H1 (cell line): ENCODE results near the gene DZIP1L. TPM values are rescaled to one million over a fixed set of nuclear protein-coding genes. Genes with fewer than 3 reads are reported as not detected.

Experiments
- CTCF ChIA-PET: fragments of 300-600 bp; sonication (Branson Sonifier 250); formaldehyde crosslinking; loops from one replicate; lab custom pipeline; 2021; ENCODE audit not compliant: partially characterized antibody; lab: Charles Lee
- POLR2A ChIA-PET: fragments of 300-600 bp; sonication (Branson Sonifier 250); formaldehyde crosslinking; loops from one replicate; lab custom pipeline; 2021; ENCODE audit warnings: inconsistent platforms; ENCODE audit not compliant: partially characterized antibody; lab: Charles Lee
- DNase-seq, 2 experiments: peaks; one replicate each; pipeline versions ENCODE4 v3.0.0 to v3.0.0-alpha.2; 2010 to 2022; ENCODE audit warnings: low spot score in 2 of 2, low read depth in 1 of 2, mixed read lengths in 1 of 2
- FAIRE-seq: peaks from 2 replicates; lab custom pipeline; 2011; peaks lifted over from hg19 to GRCh38; lab: Jason Lieb, UNC
- H2AFZ ChIP-seq: 2 replicates; pipeline ENCODE4 v1.8.1; 2012; ENCODE audit warnings: low read length, inconsistent platforms
- H2AK5ac ChIP-seq: 2 replicates; pipeline ENCODE4 v1.6.1; 2013; ENCODE audit warnings: low read depth, low read length
- H2BK120ac ChIP-seq: replicated peaks from 2 replicates; pipeline ENCODE3; 2013; ENCODE audit warnings: low read depth, low read length, inconsistent platforms
- H2BK12ac ChIP-seq: 2 replicates; pipeline ENCODE4 v1.6.1; 2013; ENCODE audit warnings: low read depth, low read length
- H2BK15ac ChIP-seq: 2 replicates; pipeline ENCODE4 v1.6.1; 2013; ENCODE audit warnings: low read length
- H2BK20ac ChIP-seq: 2 replicates; pipeline ENCODE4 v1.6.1; 2013; ENCODE audit warnings: low read length
- H2BK5ac ChIP-seq: 2 replicates; pipeline ENCODE4 v1.6.1; 2013; ENCODE audit warnings: low read depth, low read length
- H3K14ac ChIP-seq: 2 replicates; pipeline ENCODE4 v1.6.1; 2013; ENCODE audit warnings: inconsistent platforms; ENCODE audit not compliant: insufficient read length
- H3K18ac ChIP-seq: 2 replicates; pipeline ENCODE4 v1.6.1; 2013; ENCODE audit warnings: low read length; ENCODE audit errors: extremely low read depth
- H3K23ac ChIP-seq: 2 replicates; pipeline ENCODE4 v1.6.1; 2013; ENCODE audit warnings: inconsistent platforms; ENCODE audit not compliant: insufficient read length
- H3K23me2 ChIP-seq: 2 replicates; pipeline ENCODE4 v1.6.1; 2013; ENCODE audit warnings: low read depth, low read length
- H3K27ac ChIP-seq: 2 replicates; pipeline ENCODE4 v1.6.1; 2011; ENCODE audit warnings: low read depth, low read length, inconsistent platforms
- H3K27me3 ChIP-seq, 4 experiments: replicated peaks in 1 of 4; 1 replicate in 1 of 4; 2 replicates in 3 of 4; pipeline versions ENCODE4 v1.6.1 to v1.8.1; 2011 to 2013; ENCODE audit warnings: low read length in 3 of 4, mild to moderate bottlenecking in 3 of 4, inconsistent platforms in 2 of 4, mixed read lengths in 2 of 4, moderate library complexity in 1 of 4; ENCODE audit not compliant: control insufficient read depth in 3 of 4, insufficient read depth in 3 of 4; ENCODE audit errors: extremely low read depth in 1 of 4
- H3K36me3 ChIP-seq, 4 experiments: 2 replicates each; pipeline versions ENCODE4 v1.6.1 to v1.8.1; 2011 to 2013; ENCODE audit warnings: mild to moderate bottlenecking in 4 of 4, low read length in 3 of 4, moderate library complexity in 2 of 4, control low read depth in 1 of 4, inconsistent platforms in 1 of 4; ENCODE audit not compliant: insufficient read depth in 4 of 4, control insufficient read depth in 2 of 4
- H3K4ac ChIP-seq: replicated peaks from 2 replicates; pipeline ENCODE3; 2013; ENCODE audit warnings: low read length, low read depth, mixed read lengths, inconsistent platforms; ENCODE audit not compliant: insufficient read length
- H3K4me1 ChIP-seq, 4 experiments: replicated peaks in 1 of 4; 1 replicate in 1 of 4; 2 replicates in 3 of 4; pipeline versions ENCODE4 v1.6.1 to v1.8.1; 2011 to 2013; ENCODE audit warnings: low read length in 3 of 4, inconsistent platforms in 2 of 4, mixed read lengths in 1 of 4; ENCODE audit not compliant: insufficient read depth in 4 of 4, control insufficient read depth in 3 of 4
- H3K4me2 ChIP-seq, 2 experiments: 2 replicates each; pipeline versions ENCODE4 v1.6.1 to v1.8.1; 2011 to 2013; ENCODE audit warnings: low read depth in 2 of 2, low read length in 2 of 2, control low read depth in 1 of 2, inconsistent platforms in 1 of 2, mild to moderate bottlenecking in 1 of 2; ENCODE audit not compliant: insufficient read depth in 1 of 2
- H3K4me3 ChIP-seq, 4 experiments: fragments of 200-600, 300-600 bp in 1 of 4; sonication (generic), shearing (Covaris generic), sonication (Bioruptor Twin) in 1 of 4; 2 replicates each; pipeline versions ENCODE4 v1.5.1 to v1.8.1; 2011 to 2016; ENCODE audit warnings: low read length in 4 of 4, low read depth in 3 of 4, control low read depth in 2 of 4, inconsistent platforms in 2 of 4, mild to moderate bottlenecking in 2 of 4, mixed read lengths in 1 of 4, moderate library complexity in 1 of 4; ENCODE audit not compliant: insufficient read depth in 2 of 4; ENCODE audit errors: extremely low read depth in 1 of 4
- H3K56ac ChIP-seq: replicated peaks from 2 replicates; pipeline ENCODE3; 2013; ENCODE audit warnings: low read depth, mild to moderate bottlenecking, mixed read lengths, low read length, inconsistent platforms; ENCODE audit not compliant: insufficient read length
- H3K79me1 ChIP-seq: 2 replicates; pipeline ENCODE4 v1.6.1; 2013; ENCODE audit warnings: low read depth, low read length, control low read depth
- H3K79me2 ChIP-seq, 2 experiments: 2 replicates each; pipeline versions ENCODE4 v1.6.1 to v1.8.1; 2012 to 2013; ENCODE audit warnings: low read length in 2 of 2, mild to moderate bottlenecking in 2 of 2, inconsistent platforms in 1 of 2; ENCODE audit not compliant: insufficient read depth in 2 of 2, control insufficient read depth in 1 of 2
- H3K9ac ChIP-seq, 4 experiments: replicated peaks in 1 of 4; 1 replicate in 1 of 4; 2 replicates in 3 of 4; pipeline versions ENCODE4 v1.6.1 to v1.8.1; 2011 to 2013; ENCODE audit warnings: low read depth in 3 of 4, low read length in 3 of 4, control low read depth in 2 of 4, mild to moderate bottlenecking in 2 of 4, moderate library complexity in 2 of 4, inconsistent platforms in 1 of 4; ENCODE audit errors: extremely low read depth in 1 of 4
- H3K9me3 ChIP-seq, 2 experiments: 2 replicates each; pipeline versions ENCODE4 v1.6.1 to v1.8.1; 2012 to 2013; ENCODE audit warnings: mild to moderate bottlenecking in 2 of 2, moderate library complexity in 2 of 2, control low read depth in 1 of 2, inconsistent platforms in 1 of 2, low read depth in 1 of 2, low read length in 1 of 2, mixed read lengths in 1 of 2; ENCODE audit not compliant: insufficient read depth in 2 of 2
- H4K20me1 ChIP-seq, 2 experiments: replicated peaks in 1 of 2; 2 replicates each; pipeline versions ENCODE3 to v1.8.1; 2011 to 2013; ENCODE audit warnings: inconsistent platforms in 2 of 2, low read length in 2 of 2, mild to moderate bottlenecking in 1 of 2; ENCODE audit not compliant: insufficient read depth in 2 of 2, control insufficient read depth in 1 of 2
- H4K5ac ChIP-seq: 2 replicates; pipeline ENCODE4 v1.6.1; 2013; ENCODE audit warnings: low read length, low read depth, mixed read lengths, inconsistent platforms; ENCODE audit not compliant: insufficient read length
- H4K8ac ChIP-seq: 2 replicates; pipeline ENCODE4 v1.8.0; 2013; ENCODE audit warnings: mild to moderate bottlenecking, moderate library complexity, low read length, inconsistent platforms; ENCODE audit not compliant: insufficient read depth; ENCODE audit errors: extremely low read depth
- H4K91ac ChIP-seq: replicated peaks from 2 replicates; pipeline ENCODE3; 2013; ENCODE audit warnings: low read length, mixed read lengths, inconsistent platforms; ENCODE audit not compliant: insufficient read length
- ASH2L ChIP-seq: fragments of 200-600, 300-600 bp; sonication (generic); IDR thresholded peaks from one replicate; pipeline ENCODE4 v1.7.1; 2017; ENCODE audit warnings: low read length
- EGR1 ChIP-seq: IDR thresholded peaks from 2 replicates; pipeline ENCODE4 v1.6.1; 2011; ENCODE audit warnings: low read depth, low read length, borderline replicate concordance
- EZH2 ChIP-seq: fragments of 200-600 bp; sonication (generic); IDR thresholded peaks from 2 replicates; pipeline ENCODE4 v1.7.1; 2012; ENCODE audit warnings: low read depth, mild to moderate bottlenecking, moderate library complexity, low read length, inconsistent platforms; ENCODE audit not compliant: severe bottlenecking
- GTF2F1 ChIP-seq: IDR thresholded peaks from 2 replicates; pipeline ENCODE4 v1.6.1; 2012; ENCODE audit warnings: low read depth, low read length, improper control_type of control experiment, borderline replicate concordance
- HDAC2 ChIP-seq, 2 experiments: fragments of 300-600 bp in 1 of 2; sonication (generic) in 1 of 2; IDR thresholded peaks; 2 replicates each; pipeline ENCODE4 v1.6.1; 2011 to 2012; ENCODE audit warnings: low read depth in 2 of 2, low read length in 2 of 2, mild to moderate bottlenecking in 2 of 2, moderate library complexity in 2 of 2, borderline replicate concordance in 1 of 2, inconsistent platforms in 1 of 2
- HDAC6 ChIP-seq: IDR thresholded peaks from one replicate; pipeline ENCODE4 v1.7.1; 2012; ENCODE audit warnings: low read depth, mild to moderate bottlenecking, inconsistent platforms, low read length, moderate library complexity
- JUN ChIP-seq: IDR thresholded peaks from 2 replicates; pipeline ENCODE4 v1.6.1; 2011; ENCODE audit warnings: low read depth, mild to moderate bottlenecking, improper control_type of control experiment, low read length
- PHF8 ChIP-seq: fragments of 200-600 bp; sonication (generic); conservative IDR thresholded peaks from 2 replicates; pipeline ENCODE4 v1.7.1; 2012; ENCODE audit warnings: low read depth, mild to moderate bottlenecking, inconsistent platforms, low read length, moderate library complexity
- TCF12 ChIP-seq: IDR thresholded peaks from 2 replicates; pipeline ENCODE4 v1.6.1; 2011; ENCODE audit warnings: low read depth, mild to moderate bottlenecking, low read length
- WGBS, 2 experiments: shearing (Covaris generic) in 1 of 2; methylation state at CpG; one replicate each; pipeline versions ENCODE4 v1.1.6 to v1.1.7; 2013 to 2015; ENCODE audit warnings: low lambda C conversion rate in 2 of 2, mixed read lengths in 2 of 2, inconsistent platforms in 1 of 2, low coverage in 1 of 2, missing lambda C conversion rate in 1 of 2; ENCODE audit not compliant: insufficient replicate concordance in 2 of 2, insufficient coverage in 1 of 2, insufficient read length in 1 of 2; ENCODE audit errors: extremely low coverage in 1 of 2, missing lambda C conversion rate in 1 of 2; 5-methylcytosine and 5-hydroxymethylcytosine counted together
- polyA plus RNA-seq, 7 experiments: library from polyadenylated mRNA; depleted of rRNA in 3 of 7; stranded (reverse) in 5 of 7; unstranded in 2 of 7; fragments of >200 nt in 5 of 7; fragments of 200-250 nt in 2 of 7; gene quantifications; 1 replicate in 5 of 7; 2 replicates in 1 of 7; 4 replicates in 1 of 7; pipeline versions ENCODE4 v1.2.1 to v1.2.3, GENCODE V29; 2011 to 2013; ENCODE audit warnings: missing spikeins in 2 of 7, mixed read lengths in 2 of 7
- total RNA-seq: library from RNA; stranded (reverse); fragmentation: NEBNext Ultra II Directional; extraction: Animal tissue kit (Norgen Biotek cat#: 25700); gene quantifications from 2 replicates; pipeline ENCODE4 v1.2.1, GENCODE V29; 2021
- TF ChIP-seq, protein P1 (sequence below): IDR thresholded peaks from 2 replicates; pipeline ENCODE4 v1.6.1; 2012; ENCODE audit warnings: inconsistent platforms

Gene DZIP1L
- total and polyA plus RNA-seq, 2 of the 8 experiments (the other 6 are each of a cell fraction or from before 2014, with no cell fraction given), result 6.5 to 8.3 TPM

DNA sequence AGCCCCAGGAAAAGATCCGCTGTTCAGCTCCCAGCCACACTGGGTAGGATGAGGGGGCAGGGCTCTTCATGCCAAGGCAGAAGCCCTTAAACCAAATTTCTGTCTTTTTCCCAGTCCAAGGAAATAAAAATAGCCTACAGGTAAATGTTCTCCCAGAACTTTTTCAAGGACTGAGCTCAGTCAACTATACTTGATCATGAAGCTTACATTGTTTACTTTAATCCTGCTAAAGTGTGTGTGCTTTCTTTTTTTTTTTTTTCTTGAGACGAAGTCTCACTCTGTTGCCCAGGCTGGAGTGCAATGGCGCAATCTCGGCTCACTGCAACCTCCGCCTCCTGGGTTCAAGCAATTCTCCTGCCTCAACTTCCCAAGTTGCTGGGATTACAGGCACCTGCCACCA is 87.6 kb downstream of the DZIP1L start:
- H2BK12ac ChIP-seq, result no peak overlapping the region
- no peak for FAIRE-seq
- no peak for TF ChIP-seq TCF12
- TF ChIP-seq HDAC2 (IDR thresholded peaks at IDR 0.05; ENCODE audit: borderline replicate concordance in 1 of 2, low read depth in 2 of 2, low read length in 2 of 2), result no peak
- TF ChIP-seq PHF8, result no peak
- TF ChIP-seq GTF2F1, result no peak
- TF ChIP-seq, protein P1, sequence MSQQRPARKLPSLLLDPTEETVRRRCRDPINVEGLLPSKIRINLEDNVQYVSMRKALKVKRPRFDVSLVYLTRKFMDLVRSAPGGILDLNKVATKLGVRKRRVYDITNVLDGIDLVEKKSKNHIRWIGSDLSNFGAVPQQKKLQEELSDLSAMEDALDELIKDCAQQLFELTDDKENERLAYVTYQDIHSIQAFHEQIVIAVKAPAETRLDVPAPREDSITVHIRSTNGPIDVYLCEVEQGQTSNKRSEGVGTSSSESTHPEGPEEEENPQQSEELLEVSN, result no peak
- no peak for TF ChIP-seq ASH2L
- no peak for TF ChIP-seq HDAC6
- TF ChIP-seq EGR1, result no peak
- TF ChIP-seq EZH2, result no peak
- no peak for TF ChIP-seq JUN
- TF ChIP-seq, all 59 proteins: peak for 0
- no peak overlapping the region for H3K27ac ChIP-seq
- no peak overlapping the region for H3K23ac ChIP-seq
- CTCF ChIA-PET, result interaction anchor here (1.2 kb wide), 1 partner anchor 21 kb away, joined by 3 read pairs; no protein-coding TSS in a partner anchor
- H2BK15ac ChIP-seq, result no peak overlapping the region
- no peak overlapping the region for H3K14ac ChIP-seq
- H4K91ac ChIP-seq, result no peak overlapping the region
- no peaks in the 10 kb centered on the region for H3K36me3 ChIP-seq
- no peaks in the 10 kb centered on the region for H3K9me3 ChIP-seq
- no peak overlapping the region for H2BK120ac ChIP-seq
- H3K18ac ChIP-seq, result no peak overlapping the region
- no peak overlapping the region for H4K5ac ChIP-seq
- H3K23me2 ChIP-seq, result no peaks in the 10 kb centered on the region
- H4K20me1 ChIP-seq, result no peaks in the 10 kb centered on the region
- WGBS, 2 experiments, result 89% methylated on average over 3 of the region's 5 CpGs; no CpG with 5 or more reads in 1 of the 2 experiments
- H3K4me2 ChIP-seq, result no peak overlapping the region
- no peaks in the 10 kb centered on the region for H3K79me2 ChIP-seq
- H2BK20ac ChIP-seq, result no peak overlapping the region
- no peak overlapping the region for H2AFZ ChIP-seq
- H3K56ac ChIP-seq, result no peak overlapping the region
- no peak overlapping the region for H4K8ac ChIP-seq
- no peaks in the 10 kb centered on the region for H3K79me1 ChIP-seq
- H3K27me3 ChIP-seq, result no peaks in the 10 kb centered on the region
- no peak overlapping the region for H3K9ac ChIP-seq
- no peak overlapping the region for H2BK5ac ChIP-seq
- H3K4ac ChIP-seq, result no peak overlapping the region
- no peaks in the 10 kb centered on the region for H3K4me1 ChIP-seq
- POLR2A ChIA-PET, result no interaction called here
- no peak overlapping the region for H2AK5ac ChIP-seq
- no peak overlapping the region for H3K4me3 ChIP-seq
- DNase-seq, result no peak
